ENCODE data around the gene CDIPT.
"Not testable (repeated sequence)": the region's sequence is repeated elsewhere in the genome, so short reads cannot be mapped to it uniquely, and the experiment has no call there.

CDIPT gene

GRCh38 chr16:29891525-29892457 is 28.8 kb upstream of the CDIPT start:
- no peak overlapping the region for H3K27ac ChIP-seq (ENCODE audit: low read depth, low read length)
- no peaks in the 10 kb centered on the region for H3K4me1 ChIP-seq (ENCODE audit: control insufficient read depth, insufficient read depth, low read length)
- no peak overlapping the region for H3K4me3 ChIP-seq (ENCODE audit: low read length)
- H3K36me3 ChIP-seq (ENCODE audit: control insufficient read depth, insufficient read depth, low read length): no peaks in the 10 kb centered on the region
- H3K27me3 ChIP-seq (ENCODE audit: control insufficient read depth, insufficient read depth, low read length): peaks cover 2% of the 10 kb centered on the region
- no peak overlapping the region for H3K9ac ChIP-seq (ENCODE audit: low read length)

- H3K4me3 ChIP-seq (ENCODE audit: low read length); H3K4me1 ChIP-seq (ENCODE audit: control insufficient read depth, insufficient read depth, low read length); H3K27me3 ChIP-seq (ENCODE audit: control insufficient read depth, insufficient read depth, low read length); H3K36me3 ChIP-seq (ENCODE audit: control insufficient read depth, insufficient read depth, low read length); H3K27ac ChIP-seq (ENCODE audit: low read depth, low read length); H3K9ac ChIP-seq (ENCODE audit: low read length): not testable (repeated sequence)
Measured at GRCh38 chr16:29889372-29889771, 26.3 kb upstream of the CDIPT start.

GRCh38 chr16:29883987-29884386 is 21.0 kb upstream of the CDIPT start:
- H3K9ac ChIP-seq (ENCODE audit: low read length): no peak overlapping the region
- no peak overlapping the region for H3K27ac ChIP-seq (ENCODE audit: low read depth, low read length)
- no peaks in the 10 kb centered on the region for H3K36me3 ChIP-seq (ENCODE audit: control insufficient read depth, insufficient read depth, low read length)
- no peaks in the 10 kb centered on the region for H3K27me3 ChIP-seq (ENCODE audit: control insufficient read depth, insufficient read depth, low read length)
- no peaks in the 10 kb centered on the region for H3K4me1 ChIP-seq (ENCODE audit: control insufficient read depth, insufficient read depth, low read length)
- no peak overlapping the region for H3K4me3 ChIP-seq (ENCODE audit: low read length)

- Histone ChIP-seq H3K27ac (ENCODE audit: low read depth, low read length) (no peak overlapping the region), H3K9ac (ENCODE audit: low read length) (no peak overlapping the region), H3K27me3 (ENCODE audit: control insufficient read depth, insufficient read depth, low read length) (peaks cover 14% of the 10 kb centered on the region), H3K4me1 (ENCODE audit: control insufficient read depth, insufficient read depth, low read length) (no peaks in the 10 kb centered on the region), H3K36me3 (ENCODE audit: control insufficient read depth, insufficient read depth, low read length) (no peaks in the 10 kb centered on the region), H3K4me3 (ENCODE audit: low read length) (no peak overlapping the region)
Measured at GRCh38 chr16:29881050-29881449, 18.0 kb upstream of the CDIPT start.

GRCh38 chr16:29878172-29878571 is 15.1 kb upstream of the CDIPT start:
- Histone ChIP-seq H3K4me3 (ENCODE audit: low read length) (no peak overlapping the region), H3K27me3 (ENCODE audit: control insufficient read depth, insufficient read depth, low read length) (peaks cover 15% of the 10 kb centered on the region)

GRCh38 chr16:29877266-29877961 is 14.4 kb upstream of the CDIPT start:
- Histone ChIP-seq H3K4me3 (ENCODE audit: low read length) (no peak overlapping the region), H3K4me1 (ENCODE audit: control insufficient read depth, insufficient read depth, low read length) (no peaks in the 10 kb centered on the region), H3K27me3 (ENCODE audit: control insufficient read depth, insufficient read depth, low read length) (peaks cover 15% of the 10 kb centered on the region), H3K36me3 (ENCODE audit: control insufficient read depth, insufficient read depth, low read length) (no peaks in the 10 kb centered on the region), H3K27ac (ENCODE audit: low read depth, low read length) (no peak overlapping the region), H3K9ac (ENCODE audit: low read length) (no peak overlapping the region)

More at GRCh38 chr16:29878172-29878571, 15.1 kb upstream of the CDIPT start:
- Histone ChIP-seq H3K36me3 (ENCODE audit: control insufficient read depth, insufficient read depth, low read length) (no peaks in the 10 kb centered on the region), H3K27ac (ENCODE audit: low read depth, low read length) (no peak overlapping the region), H3K9ac (ENCODE audit: low read length) (no peak overlapping the region), H3K4me1 (ENCODE audit: control insufficient read depth, insufficient read depth, low read length) (no peaks in the 10 kb centered on the region)

- Histone ChIP-seq H3K4me3 (ENCODE audit: low read length) (no peak overlapping the region), H3K36me3 (ENCODE audit: control insufficient read depth, insufficient read depth, low read length) (no peaks in the 10 kb centered on the region), H3K4me1 (ENCODE audit: control insufficient read depth, insufficient read depth, low read length) (no peaks in the 10 kb centered on the region), H3K27me3 (ENCODE audit: control insufficient read depth, insufficient read depth, low read length) (peaks cover 15% of the 10 kb centered on the region), H3K27ac (ENCODE audit: low read depth, low read length) (no peak overlapping the region), H3K9ac (ENCODE audit: low read length) (no peak overlapping the region)
Measured at GRCh38 chr16:29876594-29877249, 13.7 kb upstream of the CDIPT start.

- no peak overlapping the region for H3K27ac ChIP-seq (ENCODE audit: low read depth, low read length)
- H3K4me1 ChIP-seq (ENCODE audit: control insufficient read depth, insufficient read depth, low read length): no peaks in the 10 kb centered on the region
- H3K36me3 ChIP-seq (ENCODE audit: control insufficient read depth, insufficient read depth, low read length): no peaks in the 10 kb centered on the region
- H3K4me3 ChIP-seq (ENCODE audit: low read length): no peak overlapping the region
- peaks cover 15% of the 10 kb centered on the region for H3K27me3 ChIP-seq (ENCODE audit: control insufficient read depth, insufficient read depth, low read length)
- H3K9ac ChIP-seq (ENCODE audit: low read length): no peak overlapping the region
Measured at GRCh38 chr16:29876217-29876593, 13.2 kb upstream of the CDIPT start.

GRCh38 chr16:29875206-29875605 is 12.2 kb upstream of the CDIPT start:
- Histone ChIP-seq H3K27ac (ENCODE audit: low read depth, low read length) (no peak overlapping the region), H3K36me3 (ENCODE audit: control insufficient read depth, insufficient read depth, low read length) (no peaks in the 10 kb centered on the region), H3K27me3 (ENCODE audit: control insufficient read depth, insufficient read depth, low read length) (peaks cover 15% of the 10 kb centered on the region)

GRCh38 chr16:29873319-29873718 is 10.3 kb upstream of the CDIPT start:
- Histone ChIP-seq H3K36me3 (ENCODE audit: control insufficient read depth, insufficient read depth, low read length) (no peaks in the 10 kb centered on the region), H3K27me3 (ENCODE audit: control insufficient read depth, insufficient read depth, low read length) (peaks cover 15% of the 10 kb centered on the region), H3K4me3 (ENCODE audit: low read length) (no peak overlapping the region), H3K9ac (ENCODE audit: low read length) (no peak overlapping the region), H3K4me1 (ENCODE audit: control insufficient read depth, insufficient read depth, low read length) (no peaks in the 10 kb centered on the region), H3K27ac (ENCODE audit: low read depth, low read length) (no peak overlapping the region)

More at GRCh38 chr16:29875206-29875605, 12.2 kb upstream of the CDIPT start:
- Histone ChIP-seq H3K9ac (ENCODE audit: low read length) (no peak overlapping the region), H3K4me3 (ENCODE audit: low read length) (no peak overlapping the region), H3K4me1 (ENCODE audit: control insufficient read depth, insufficient read depth, low read length) (no peaks in the 10 kb centered on the region)

- H3K4me3 ChIP-seq (ENCODE audit: low read length): no peak overlapping the region
- no peak overlapping the region for H3K27ac ChIP-seq (ENCODE audit: low read depth, low read length)
- no peak overlapping the region for H3K9ac ChIP-seq (ENCODE audit: low read length)
- peaks cover 5% of the 10 kb centered on the region for H3K27me3 ChIP-seq (ENCODE audit: control insufficient read depth, insufficient read depth, low read length)
- H3K36me3 ChIP-seq (ENCODE audit: control insufficient read depth, insufficient read depth, low read length): no peaks in the 10 kb centered on the region
- no peaks in the 10 kb centered on the region for H3K4me1 ChIP-seq (ENCODE audit: control insufficient read depth, insufficient read depth, low read length)
Measured at GRCh38 chr16:29871822-29872546, 9.0 kb upstream of the CDIPT start.

GRCh38 chr16:29869067-29869466 is 6.0 kb upstream of the CDIPT start:
- not testable (repeated sequence) for H3K4me1 ChIP-seq (ENCODE audit: control insufficient read depth, insufficient read depth, low read length); H3K9ac ChIP-seq (ENCODE audit: low read length); H3K36me3 ChIP-seq (ENCODE audit: control insufficient read depth, insufficient read depth, low read length); H3K27ac ChIP-seq (ENCODE audit: low read depth, low read length); H3K27me3 ChIP-seq (ENCODE audit: control insufficient read depth, insufficient read depth, low read length); H3K4me3 ChIP-seq (ENCODE audit: low read length)
